GM19351 (cell line): ENCODE results near the gene HMG20B.

Experiments used
- ATAC-seq: cut with Tn5 transposase; IDR thresholded peaks from one replicate; pipeline ENCODE4 v1.9.1; 2021; ENCODE audit warnings: mild to moderate bottlenecking, moderate library complexity; ENCODE audit not compliant: unreplicated experiment

Gene HMG20B

DNA sequence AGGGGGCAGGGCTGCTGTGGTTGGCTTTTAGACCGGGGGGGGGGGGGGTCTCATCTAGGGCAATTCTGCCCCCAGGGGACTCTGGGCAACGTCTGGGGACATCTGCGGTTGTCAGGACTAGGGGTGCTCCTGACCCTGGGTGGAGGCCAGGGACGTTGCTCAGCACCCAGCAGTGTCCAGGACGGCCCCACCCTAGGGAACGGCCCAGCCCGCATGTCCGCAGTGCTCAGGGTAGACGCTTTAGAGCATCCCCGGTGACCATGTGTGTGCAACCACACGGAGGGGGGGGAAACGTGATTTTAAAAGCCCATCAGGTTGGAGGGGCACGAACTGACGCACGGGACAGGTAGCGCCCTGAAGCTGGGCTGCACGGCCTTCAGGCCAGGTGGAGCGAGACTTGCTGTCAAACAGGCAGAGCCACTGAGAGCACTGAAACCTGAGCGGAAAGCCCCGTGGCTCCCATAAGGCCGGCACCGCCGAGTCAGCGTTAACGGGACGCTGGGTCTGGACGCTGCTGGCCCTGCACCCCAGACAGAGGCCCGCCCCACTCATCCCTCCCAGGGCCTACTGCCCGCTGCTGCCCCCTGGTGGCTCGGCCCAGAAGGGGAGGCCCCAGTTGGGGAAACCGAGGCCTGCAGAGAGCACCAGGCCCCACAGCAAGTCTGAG, 45.5 kb downstream of the HMG20B start:
- no peak for ATAC-seq

DNA sequence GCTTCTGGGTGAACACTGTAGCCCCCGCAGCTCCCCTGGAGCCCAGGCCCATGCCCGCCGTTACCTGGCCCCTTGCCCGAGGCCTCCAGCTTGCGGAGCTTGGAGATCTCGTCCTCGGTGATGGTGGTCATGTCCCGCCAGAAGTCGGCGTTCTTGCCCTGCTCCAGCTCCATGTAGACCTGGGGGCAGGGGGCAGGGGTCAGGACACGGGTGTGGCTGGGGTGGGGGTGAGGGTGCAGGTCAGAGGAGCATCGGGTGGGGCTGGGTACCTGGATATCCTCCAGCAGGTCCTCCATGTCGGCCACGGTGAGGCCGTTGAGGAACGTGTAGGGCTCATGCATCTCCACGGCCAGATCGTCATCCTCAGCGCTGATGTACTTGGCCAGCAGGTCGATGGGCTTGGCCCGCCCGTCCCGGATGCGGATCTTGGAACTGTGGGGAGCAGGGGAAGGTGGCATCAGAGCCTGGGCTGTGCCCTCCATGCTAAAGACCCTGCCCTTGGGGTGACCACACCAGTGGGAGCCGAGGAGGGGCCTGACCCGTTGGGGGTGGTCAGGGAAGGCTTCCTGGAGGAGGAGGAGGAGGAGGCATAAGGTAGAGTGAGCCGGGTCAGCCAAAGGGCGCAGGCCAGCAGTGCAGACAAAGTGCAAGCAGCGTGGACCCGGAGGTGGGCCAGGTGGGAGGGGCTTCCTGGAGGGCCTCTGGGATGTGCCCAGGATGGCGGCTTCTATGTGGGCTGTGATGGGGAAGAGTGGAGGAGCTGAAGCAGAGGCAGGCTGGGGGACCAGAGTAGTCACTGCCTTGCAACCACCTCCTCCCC, 46.3 kb downstream of the HMG20B start:
- no peak for ATAC-seq

DNA sequence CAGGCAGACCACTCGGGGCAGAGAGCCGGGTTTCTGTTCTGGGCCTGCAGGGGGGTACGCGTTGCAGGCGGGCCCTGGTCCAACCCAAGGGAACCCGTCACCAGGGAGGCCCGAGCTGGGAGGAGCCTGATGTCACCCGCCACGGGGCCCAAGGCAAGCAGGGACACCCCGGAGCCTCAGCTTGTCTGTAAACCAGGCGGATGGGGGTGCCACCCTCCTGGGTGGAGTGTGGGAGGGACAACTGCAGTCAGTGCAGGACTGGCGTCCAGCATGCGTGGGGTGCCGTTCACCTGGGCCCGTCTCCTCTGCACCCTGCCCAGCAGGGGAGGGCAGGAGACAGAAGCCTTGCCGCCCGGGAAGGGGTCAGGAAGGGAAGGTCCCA, 46.9 kb downstream of the HMG20B start:
- ATAC-seq: no peak

DNA sequence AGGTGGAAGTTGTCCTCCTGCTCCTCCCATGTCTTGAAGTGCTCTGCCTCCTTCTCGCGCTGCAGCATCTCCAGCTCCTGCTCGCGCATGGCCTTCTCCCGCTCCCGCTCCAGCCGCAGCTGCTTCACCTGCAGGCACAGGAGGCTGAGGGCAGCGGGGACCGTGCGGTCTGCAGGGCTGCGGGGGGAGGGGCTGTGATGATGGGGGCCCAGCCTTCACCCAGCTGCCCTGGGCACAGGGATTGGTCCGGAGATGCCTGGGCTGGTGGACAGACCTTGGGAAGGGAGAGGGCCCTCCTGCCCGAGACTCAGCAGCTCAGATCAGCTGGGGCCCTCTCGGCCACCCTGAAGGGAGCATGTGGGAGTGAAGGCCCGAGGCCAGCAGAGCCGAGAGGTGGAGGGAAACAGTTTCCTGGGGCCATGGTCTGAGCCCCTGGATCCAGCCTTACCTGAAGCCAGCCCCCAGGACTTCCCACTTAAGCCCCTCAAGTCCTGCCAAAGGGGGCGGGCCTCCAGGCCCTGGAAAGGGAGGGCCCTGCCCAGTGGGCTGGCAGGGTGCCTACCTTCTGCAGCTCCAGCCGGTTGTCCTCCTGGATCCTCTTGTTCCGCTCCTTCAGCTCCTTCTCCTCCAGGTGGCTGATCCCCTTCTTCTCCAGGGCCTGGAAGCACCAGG, 47.5 kb downstream of the HMG20B start:
- no peak for ATAC-seq

DNA sequence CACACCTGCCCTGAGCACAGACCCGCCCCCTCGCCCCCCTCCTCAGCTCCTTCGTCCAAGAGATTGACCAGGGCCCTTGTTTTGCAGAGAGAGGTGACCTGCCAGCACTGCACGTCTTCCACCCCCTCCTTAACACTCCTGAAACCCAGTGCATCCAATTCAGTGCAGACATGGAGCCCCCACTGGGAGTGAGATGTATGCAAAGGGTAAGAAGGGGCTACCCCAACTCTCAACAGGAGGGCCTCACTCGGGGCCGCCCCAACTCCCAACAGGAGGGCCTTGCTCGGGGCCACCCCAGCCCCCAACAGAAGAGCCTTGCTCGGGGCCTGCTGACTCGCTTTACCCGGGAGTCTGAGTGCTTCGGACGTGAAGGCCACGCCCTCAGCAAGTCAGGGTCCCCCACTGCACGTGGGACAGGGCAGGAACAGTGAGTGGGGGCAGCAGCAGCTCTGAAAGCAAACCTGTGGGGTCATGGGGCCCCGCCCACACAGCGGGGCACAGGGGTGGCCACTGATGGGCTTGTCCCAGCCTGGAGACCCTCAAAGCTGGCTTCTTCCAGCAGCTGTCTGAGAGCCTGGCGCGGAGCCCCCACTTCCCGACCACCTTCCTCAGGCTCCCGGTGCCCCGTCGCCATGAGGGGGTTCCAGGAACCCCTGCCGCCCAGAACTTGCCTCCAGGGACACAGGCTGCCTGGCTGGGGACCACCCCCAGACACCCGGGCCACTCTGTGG, 48.2 kb downstream of the HMG20B start:
- no peak for ATAC-seq

DNA sequence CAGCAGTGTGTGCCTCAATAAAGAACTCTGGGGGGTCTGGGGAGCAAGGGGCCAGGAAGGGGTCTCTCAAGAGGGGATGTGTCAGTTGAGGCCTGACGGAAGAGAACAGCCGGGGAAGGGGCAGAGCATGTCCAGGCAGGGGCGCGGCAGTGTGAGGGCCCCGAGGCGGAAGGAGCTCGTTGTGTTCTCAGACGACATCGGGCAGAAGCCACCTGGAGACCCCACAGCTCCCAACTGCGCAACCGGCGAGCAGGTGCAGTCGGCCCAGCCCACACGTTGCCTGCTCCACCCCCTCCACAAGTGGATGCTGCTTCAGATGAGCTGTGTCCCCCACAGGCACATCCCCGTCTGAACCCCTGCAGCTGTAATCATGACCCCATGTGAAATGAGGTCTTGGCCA, 48.9 kb downstream of the HMG20B start:
- ATAC-seq: no peak

DNA sequence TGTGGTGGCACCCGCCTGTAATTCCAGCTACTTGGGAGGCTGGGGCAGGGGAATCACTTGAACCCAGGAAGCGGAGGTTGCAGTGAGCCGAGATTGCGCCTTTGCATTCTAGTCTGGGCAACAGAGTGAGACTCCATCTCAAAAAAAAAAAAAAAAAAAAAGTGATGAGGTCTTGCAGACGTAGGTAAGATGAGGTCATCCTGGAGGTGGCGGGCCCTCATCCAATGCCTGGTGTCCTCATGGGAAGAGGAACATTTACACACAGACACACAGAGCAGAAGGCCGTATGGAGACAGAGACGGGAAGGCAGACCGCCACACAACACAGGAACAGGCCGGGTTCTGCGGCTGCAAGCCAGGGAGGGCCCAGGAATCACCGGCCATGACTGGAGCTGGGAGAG, 49.5 kb downstream of the HMG20B start:
- ATAC-seq: no peak

DNA sequence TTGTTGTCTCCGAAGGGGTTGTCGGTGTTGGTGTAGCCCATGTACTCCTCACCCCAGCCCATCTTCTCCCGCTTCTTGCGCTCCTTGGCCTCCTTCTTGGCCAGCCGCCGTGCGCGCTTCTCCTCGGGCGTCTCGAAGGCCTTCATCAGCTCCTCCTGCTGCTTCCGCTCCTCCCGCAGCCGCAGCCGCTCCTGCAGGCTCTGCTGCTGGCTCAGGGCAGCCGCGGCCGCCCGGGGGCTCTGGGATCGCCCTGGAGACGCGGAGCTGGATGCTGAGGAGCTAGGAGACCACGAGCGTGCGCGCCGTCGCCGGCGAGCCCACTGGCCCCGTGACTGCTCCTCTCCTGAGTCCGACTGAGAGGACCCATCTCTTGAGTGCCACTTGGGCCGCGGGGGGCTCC, 51.0 kb downstream of the HMG20B start:
- ATAC-seq: no peak

DNA sequence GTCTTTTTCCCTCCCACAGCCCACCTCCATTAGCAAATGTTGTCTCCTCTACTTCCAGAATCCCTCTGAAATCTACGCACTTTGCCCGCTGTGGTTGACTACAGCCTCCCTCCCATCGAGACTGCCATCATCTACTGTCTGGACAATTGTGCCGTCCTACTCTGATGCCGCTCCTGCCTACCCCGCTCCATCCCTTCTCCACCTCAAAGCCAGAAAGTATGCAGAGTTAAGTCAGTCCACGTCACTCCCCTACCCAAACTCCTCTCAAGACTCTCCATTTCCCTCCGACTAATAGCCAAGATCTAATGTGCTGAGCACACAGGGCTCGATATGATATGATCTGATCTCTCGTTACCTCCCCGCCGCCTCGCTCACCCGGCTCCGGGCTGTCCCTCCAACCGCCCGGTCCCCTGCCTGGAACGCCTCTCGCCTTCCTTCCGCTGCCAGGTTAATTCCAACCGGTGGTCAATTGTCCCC, 53.3 kb downstream of the HMG20B start:
- no peak for ATAC-seq

DNA sequence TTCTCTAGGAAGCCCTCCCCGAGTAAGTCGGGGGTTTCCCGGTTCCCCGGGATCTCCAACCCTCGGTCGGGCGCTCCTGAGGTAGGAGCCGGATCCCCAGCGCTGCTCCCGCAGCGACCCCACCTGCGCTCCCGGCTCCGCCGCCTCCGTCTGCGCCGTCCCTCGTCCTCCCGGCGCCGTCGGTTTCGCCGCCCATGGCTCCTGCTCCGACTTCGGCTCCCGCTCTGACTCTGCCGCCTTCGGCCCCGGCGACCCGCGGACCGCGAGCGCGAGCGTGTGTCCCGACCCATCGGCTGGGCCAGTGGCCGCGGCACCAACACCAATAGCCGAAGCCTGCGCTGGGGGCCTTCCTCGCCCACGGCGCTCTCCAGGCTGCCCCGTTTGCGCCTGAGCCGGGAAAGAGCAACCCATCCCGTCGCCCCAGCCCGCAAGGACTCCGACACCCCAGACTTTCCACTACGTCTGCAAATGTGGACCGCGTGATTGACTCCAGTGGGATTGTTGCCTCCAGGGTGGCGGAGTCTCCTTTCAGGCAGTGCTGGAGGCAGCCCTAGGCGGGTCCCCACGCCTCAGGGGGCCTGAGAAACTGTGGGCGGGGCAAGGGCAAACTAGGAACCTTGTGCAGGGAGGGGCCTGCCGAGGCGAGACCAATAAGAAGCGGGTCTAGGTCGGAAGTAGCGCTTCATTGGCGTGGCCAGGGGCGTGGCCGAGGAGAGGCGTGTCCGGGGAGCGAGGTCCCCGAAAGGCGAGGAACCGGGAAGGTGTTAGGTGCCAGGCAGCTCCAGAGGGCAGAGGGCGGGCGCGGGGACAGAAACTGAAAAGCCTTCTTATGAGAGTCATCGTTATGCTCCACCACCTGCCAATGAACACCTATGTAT, 54.0 kb downstream of the HMG20B start, which contains the start of gene CACTIN:
CACTIN (minus strand) TSS at position 318 of the 878 bp plus-strand sequence; CDS start at position 290, 28 bp downstream.
- ATAC-seq: peak; percentile 94

DNA sequence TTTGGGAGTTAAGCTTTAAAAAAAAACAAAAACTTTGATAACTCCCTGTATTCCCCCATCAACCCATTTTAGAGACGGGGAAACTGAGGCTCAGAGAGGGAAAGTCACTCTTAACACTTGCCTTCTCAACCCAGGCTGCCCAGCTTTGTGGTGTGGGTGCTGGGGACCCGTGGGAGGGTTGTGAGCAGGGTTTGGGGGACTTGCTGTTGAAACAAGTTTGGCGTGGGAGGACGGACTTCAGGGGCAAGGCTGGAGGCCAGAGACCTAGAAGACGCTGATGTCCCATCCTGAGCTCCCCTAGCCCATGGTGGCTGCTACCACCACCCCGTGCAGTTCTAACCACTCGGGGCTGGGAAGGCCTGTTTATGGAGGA, 54.6 kb downstream of the HMG20B start:
- no peak for ATAC-seq
